Endothelial cell of umbilical vein (primary cell): Measurements from ENCODE around the gene ELMO1. TPM values are rescaled to one million over a fixed set of nuclear protein-coding genes. Genes with fewer than 3 reads are reported as not detected.

Source experiments
- BruUV-seq: library from RNA; stranded (reverse); fragments of 400-500 nt; replicated peaks from 2 replicates; lab custom pipeline; 2021; lab: Mats Ljungman, UMichigan
- CTCF ChIA-PET: fragments of 300-600, 350-600 bp; sonication (Branson Sonifier 250); formaldehyde crosslinking; loops from one replicate; lab custom pipeline; 2021; ENCODE audit warnings: antibody characterized with exemption, inconsistent platforms; lab: Charles Lee
- POLR2A ChIA-PET: fragments of 300-600, 350-600 bp; sonication (Branson Sonifier 250); formaldehyde crosslinking; loops from one replicate; lab custom pipeline; 2021; ENCODE audit warnings: antibody characterized with exemption, inconsistent platforms; lab: Charles Lee
- DNase-seq: peaks from one replicate; pipeline ENCODE4 v3.0.0-alpha.2; 2011; ENCODE audit warnings: low read depth, low spot score
- FAIRE-seq: peaks from 2 replicates; lab custom pipeline; 2011; peaks lifted over from hg19 to GRCh38; lab: Jason Lieb, UNC
- H2AFZ ChIP-seq: 2 replicates; pipeline ENCODE4 v1.6.0; 2012; ENCODE audit warnings: low read depth, low read length, control low read depth, inconsistent platforms
- H3K27ac ChIP-seq: 2 replicates; pipeline ENCODE4 v1.5.1; 2011; ENCODE audit warnings: low read depth, mild to moderate bottlenecking, control low read depth, low read length, moderate library complexity; ENCODE audit not compliant: insufficient read depth
- H3K27me3 ChIP-seq, 2 experiments: 2 replicates each; pipeline versions ENCODE4 v1.6.0 to v1.6.1; 2011; ENCODE audit warnings: low read length in 2 of 2, mixed read lengths in 1 of 2; ENCODE audit not compliant: control insufficient read depth in 2 of 2, insufficient read depth in 2 of 2
- H3K36me3 ChIP-seq, 2 experiments: 2 replicates in 1 of 2; 3 replicates in 1 of 2; pipeline ENCODE4 v1.5.1; 2011; ENCODE audit warnings: low read length in 2 of 2, mild to moderate bottlenecking in 1 of 2, moderate library complexity in 1 of 2; ENCODE audit not compliant: control insufficient read depth in 2 of 2, insufficient read depth in 2 of 2; ENCODE audit errors: extremely low read depth in 1 of 2
- H3K4me1 ChIP-seq: 3 replicates; pipeline ENCODE4 v1.5.1; 2011; ENCODE audit warnings: mild to moderate bottlenecking, low read length; ENCODE audit not compliant: control insufficient read depth, insufficient read depth; ENCODE audit errors: extremely low read depth
- H3K4me2 ChIP-seq: 2 replicates; pipeline ENCODE4 v1.6.1; 2011; ENCODE audit warnings: low read length, control low read depth, mixed read lengths; ENCODE audit not compliant: insufficient read depth
- H3K4me3 ChIP-seq, 3 experiments: fragments of 200-600 bp in 1 of 3; sonication (generic), shearing (Covaris generic) in 1 of 3; replicated peaks in 1 of 3; 2 replicates each; pipeline ENCODE4 v1.5.1; 2011 to 2016; ENCODE audit warnings: control low read depth in 3 of 3, low read length in 3 of 3, mild to moderate bottlenecking in 2 of 3, inconsistent platforms in 1 of 3, low read depth in 1 of 3, moderate library complexity in 1 of 3; ENCODE audit not compliant: insufficient read depth in 1 of 3
- H3K79me2 ChIP-seq: 2 replicates; pipeline ENCODE4 v1.6.0; 2012; ENCODE audit warnings: low read length, inconsistent platforms; ENCODE audit not compliant: control insufficient read depth, insufficient read depth
- H3K9ac ChIP-seq: replicated peaks from 2 replicates; pipeline ENCODE3; 2011; ENCODE audit warnings: low read length, control low read depth; ENCODE audit not compliant: insufficient read depth; ENCODE audit errors: extremely low read depth
- H3K9me1 ChIP-seq: replicated peaks from 3 replicates; pipeline ENCODE4 v1.6.0; 2011; ENCODE audit warnings: mild to moderate bottlenecking, low read length; ENCODE audit not compliant: control insufficient read depth, insufficient read depth; ENCODE audit errors: extremely low read depth
- H3K9me3 ChIP-seq: replicated peaks from 2 replicates; pipeline ENCODE4 v1.5.1; 2012; ENCODE audit warnings: low read length, inconsistent platforms; ENCODE audit not compliant: control insufficient read depth, insufficient read depth
- H4K20me1 ChIP-seq: replicated peaks from 2 replicates; pipeline ENCODE3; 2011; ENCODE audit warnings: mild to moderate bottlenecking, low read length; ENCODE audit not compliant: control insufficient read depth, insufficient read depth; ENCODE audit errors: extremely low read depth
- EZH2 ChIP-seq: IDR thresholded peaks from 2 replicates; pipeline ENCODE4 v1.6.1; 2012; ENCODE audit warnings: borderline replicate concordance, low read depth, mild to moderate bottlenecking, moderate library complexity, low read length, inconsistent platforms; ENCODE audit not compliant: severe bottlenecking
- FOS ChIP-seq: IDR thresholded peaks from 2 replicates; pipeline ENCODE4 v1.6.1; 2011; ENCODE audit warnings: mild to moderate bottlenecking, low read length, moderate library complexity, borderline replicate concordance; ENCODE audit not compliant: insufficient read depth
- GATA2 ChIP-seq: IDR thresholded peaks from 2 replicates; pipeline ENCODE4 v1.7.0; 2011; ENCODE audit warnings: low read depth, mild to moderate bottlenecking, moderate library complexity, mixed read lengths, low read length; ENCODE audit not compliant: insufficient read length, insufficient read depth
- JUN ChIP-seq: IDR thresholded peaks from 2 replicates; pipeline ENCODE4 v1.6.1; 2011; ENCODE audit warnings: borderline replicate concordance, low read depth; ENCODE audit not compliant: insufficient read length, insufficient read depth
- MYC ChIP-seq: IDR thresholded peaks from one replicate; pipeline ENCODE4 v1.6.1; 2011; ENCODE audit warnings: mild to moderate bottlenecking, low read depth, low read length
- POLR2A ChIP-seq: IDR thresholded peaks from 2 replicates; pipeline ENCODE4 v1.6.1; 2012; ENCODE audit warnings: low read depth, mild to moderate bottlenecking, control low read depth, low read length
- POLR2AphosphoS5 ChIP-seq: IDR thresholded peaks from 2 replicates; pipeline ENCODE4 v1.6.1; 2012; ENCODE audit warnings: low read depth, mild to moderate bottlenecking, control low read depth, low read length, moderate library complexity; ENCODE audit not compliant: insufficient read depth
- dilution Hi-C: fragments of 300-500 bp; cut with MboI; formaldehyde crosslinking; loops from one replicate; pipeline ENCODE4 v1.15.0; 2019; ENCODE audit warnings: low sequenced_read_pairs; ENCODE audit not compliant: extremely low pct_ligation_motif_present
- intact Hi-C: fragments of 100-400 bp; cut with micrococcal nuclease; formaldehyde crosslinking; loops from one replicate; pipeline ENCODE4 v1.10.0; 2022
- polyA plus RNA-seq, 4 experiments: library from polyadenylated mRNA; depleted of rRNA in 3 of 4; stranded (reverse) in 3 of 4; unstranded in 1 of 4; fragments of >200 nt; gene quantifications; 2 replicates each; pipeline versions ENCODE4 v1.2.1 to v1.2.3, GENCODE V29; 2011 to 2012; ENCODE audit warnings: missing spikeins in 1 of 4
- total RNA-seq: library from RNA; stranded (reverse); gene quantifications from 2 replicates; pipeline ENCODE4 v1.2.3, GENCODE V29; 2021
- TF ChIP-seq, protein P1 (sequence below): IDR thresholded peaks from 2 replicates; pipeline ENCODE4 v1.6.1; 2011; ENCODE audit not compliant: insufficient read depth, insufficient read length
- TF ChIP-seq, protein P2 (sequence below), 2 donors: IDR thresholded peaks; 1 replicate in 1 of 2; 2 replicates in 1 of 2; pipeline ENCODE4 v1.5.1; 2011; ENCODE audit warnings: low read length in 2 of 2, mild to moderate bottlenecking in 2 of 2, moderate library complexity in 2 of 2, control low read depth in 1 of 2, inconsistent platforms in 1 of 2, low read depth in 1 of 2; ENCODE audit not compliant: insufficient read depth in 1 of 2; ENCODE audit errors: extremely low read depth in 1 of 2

ELMO1 gene
- total and polyA plus RNA-seq, 2 donors (not counting 3 experiments of a cell fraction or from before 2014, with no cell fraction given), result 17.0 to 30.6 TPM

DNA sequence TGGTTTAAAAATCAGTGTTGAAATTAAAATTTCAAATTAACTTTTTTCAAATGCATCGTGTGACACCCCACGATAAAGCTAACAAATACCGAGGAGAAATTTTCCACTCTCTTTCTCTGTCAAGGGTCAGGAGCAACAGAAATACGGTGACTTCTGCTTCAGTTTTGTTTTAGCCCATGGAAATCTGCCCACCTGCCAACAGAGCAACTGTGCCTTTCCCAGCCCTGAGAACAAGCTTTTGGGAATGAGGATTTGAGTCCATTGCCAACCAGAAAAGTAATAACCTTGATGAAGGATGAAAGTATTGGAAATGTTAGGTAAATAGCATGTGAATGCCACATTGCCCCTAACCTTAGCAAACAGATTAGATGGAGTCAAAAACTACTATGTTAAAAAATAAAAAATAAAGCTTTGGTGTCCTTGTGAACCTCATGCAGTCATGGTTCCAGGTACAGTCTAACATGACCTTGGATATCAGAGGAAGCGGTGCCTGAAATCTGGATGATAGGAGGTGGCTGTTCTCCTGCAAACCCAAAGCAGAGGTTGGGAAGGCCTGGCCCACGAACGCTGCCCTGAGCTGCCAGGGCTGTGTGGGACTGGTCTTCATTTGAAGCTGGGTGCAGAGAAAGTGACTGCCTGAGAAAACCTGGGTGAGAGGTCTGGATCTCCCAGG, 296.8 kb downstream of the ELMO1 start:
- Histone ChIP-seq H3K9ac (no peak overlapping the region), H3K27me3 (no peaks in the 10 kb centered on the region), H3K4me1 (no peaks in the 10 kb centered on the region), H3K79me2 (no peaks in the 10 kb centered on the region), H3K4me3 (no peak overlapping the region), H4K20me1 (no peaks in the 10 kb centered on the region), H2AFZ (no peak overlapping the region), H3K4me2 (no peak overlapping the region), H3K9me1 (no peaks in the 10 kb centered on the region), H3K9me3 (no peaks in the 10 kb centered on the region), H3K36me3 (no peaks in the 10 kb centered on the region), H3K27ac (no peak overlapping the region)
- DNase-seq (no peak), FAIRE-seq (no peak)
- no peak for TF ChIP-seq POLR2AphosphoS5
- TF ChIP-seq POLR2A, result no peak
- TF ChIP-seq, protein P1, sequence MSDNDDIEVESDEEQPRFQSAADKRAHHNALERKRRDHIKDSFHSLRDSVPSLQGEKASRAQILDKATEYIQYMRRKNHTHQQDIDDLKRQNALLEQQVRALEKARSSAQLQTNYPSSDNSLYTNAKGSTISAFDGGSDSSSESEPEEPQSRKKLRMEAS, result no peak
- no peak for TF ChIP-seq FOS
- no peak for TF ChIP-seq EZH2
- no peak for TF ChIP-seq JUN
- no peak for TF ChIP-seq GATA2
- TF ChIP-seq MYC, result no peak
- TF ChIP-seq, protein P2, sequence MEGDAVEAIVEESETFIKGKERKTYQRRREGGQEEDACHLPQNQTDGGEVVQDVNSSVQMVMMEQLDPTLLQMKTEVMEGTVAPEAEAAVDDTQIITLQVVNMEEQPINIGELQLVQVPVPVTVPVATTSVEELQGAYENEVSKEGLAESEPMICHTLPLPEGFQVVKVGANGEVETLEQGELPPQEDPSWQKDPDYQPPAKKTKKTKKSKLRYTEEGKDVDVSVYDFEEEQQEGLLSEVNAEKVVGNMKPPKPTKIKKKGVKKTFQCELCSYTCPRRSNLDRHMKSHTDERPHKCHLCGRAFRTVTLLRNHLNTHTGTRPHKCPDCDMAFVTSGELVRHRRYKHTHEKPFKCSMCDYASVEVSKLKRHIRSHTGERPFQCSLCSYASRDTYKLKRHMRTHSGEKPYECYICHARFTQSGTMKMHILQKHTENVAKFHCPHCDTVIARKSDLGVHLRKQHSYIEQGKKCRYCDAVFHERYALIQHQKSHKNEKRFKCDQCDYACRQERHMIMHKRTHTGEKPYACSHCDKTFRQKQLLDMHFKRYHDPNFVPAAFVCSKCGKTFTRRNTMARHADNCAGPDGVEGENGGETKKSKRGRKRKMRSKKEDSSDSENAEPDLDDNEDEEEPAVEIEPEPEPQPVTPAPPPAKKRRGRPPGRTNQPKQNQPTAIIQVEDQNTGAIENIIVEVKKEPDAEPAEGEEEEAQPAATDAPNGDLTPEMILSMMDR (IDR thresholded peaks at IDR 0.05; ENCODE audit: extremely low read depth in 1 of 2, insufficient read depth in 1 of 2, low read depth in 1 of 2, low read length in 2 of 2), result no peak
- dilution Hi-C loops (no loop called here), intact Hi-C loops (no loop called here)
- no TSS peak for BruUV-seq
- ChIA-PET POLR2A (no interaction called here), CTCF (interaction anchor here (1.1 to 1.5 kb wide), 2 partner anchors 15 to 166 kb away, joined by 3 to 4 read pairs; no protein-coding TSS in a partner anchor)
